DOHH2 (cell line): ENCODE measurements around the gene ARL16.

Experiments used
- CTCF ChIP-seq: fragments of 200-600 bp; sonication (generic); IDR thresholded peaks from one replicate; pipeline ENCODE4 v1.5.1; 2014; ENCODE audit warnings: antibody characterized with exemption, mild to moderate bottlenecking, low read depth, low read length; ENCODE audit not compliant: poor library complexity, severe bottlenecking
- EZH2phosphoT487 ChIP-seq: fragments of 200-600 bp; sonication (generic); IDR thresholded peaks from 2 replicates; pipeline ENCODE4 v1.6.1; 2017; ENCODE audit warnings: borderline replicate concordance, mild to moderate bottlenecking, antibody characterized with exemption, low read length, moderate library complexity, mixed read lengths

GRCh38 chr17:81717049-81717765 is 33.6 kb upstream of the ARL16 start:
- TF ChIP-seq CTCF (no peak), EZH2phosphoT487 (no peak)
